NOMO-1 (cell line): Measurements from ENCODE around the gene PROK1.
"Not testable (repeated sequence)": the region's sequence is repeated elsewhere in the genome, so short reads cannot be mapped to it uniquely, and the experiment has no call there.

Experiments used
- DNase-seq, 2 experiments: peaks; one replicate each; lab custom pipeline; 2025; ENCODE audit not compliant: unreplicated experiment in 2 of 2; lab: John Stamatoyannopoulos, UW

PROK1 gene, protein sequence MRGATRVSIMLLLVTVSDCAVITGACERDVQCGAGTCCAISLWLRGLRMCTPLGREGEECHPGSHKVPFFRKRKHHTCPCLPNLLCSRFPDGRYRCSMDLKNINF

GRCh38 chr1:110450929-110451328 lies at the start of gene PROK1:
Gene PROK1 (plus strand): TSS chr1:110451149. CDS start chr1:110451217, 68 bp downstream.
- DNase-seq: no peak

DNA sequence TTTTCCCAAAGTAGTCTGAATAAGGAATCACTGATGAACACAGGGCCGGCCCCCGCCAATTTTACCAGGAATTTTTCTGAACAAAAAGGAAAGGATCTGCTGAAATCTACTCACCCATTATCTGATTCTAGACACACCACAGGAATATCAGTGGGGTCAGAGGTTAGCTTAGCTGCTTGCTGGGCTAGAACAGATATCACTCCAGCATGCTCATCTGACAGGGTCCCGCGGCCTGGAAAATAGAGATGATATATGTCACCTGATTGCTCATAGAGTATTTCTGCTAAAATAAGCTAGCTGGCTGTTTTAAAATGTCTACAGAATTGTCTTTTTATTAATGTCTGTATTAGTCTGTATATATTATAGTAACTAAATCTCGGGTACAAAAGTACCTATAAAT lies 47.1 kb upstream of the PROK1 start:
- no peak for DNase-seq

DNA sequence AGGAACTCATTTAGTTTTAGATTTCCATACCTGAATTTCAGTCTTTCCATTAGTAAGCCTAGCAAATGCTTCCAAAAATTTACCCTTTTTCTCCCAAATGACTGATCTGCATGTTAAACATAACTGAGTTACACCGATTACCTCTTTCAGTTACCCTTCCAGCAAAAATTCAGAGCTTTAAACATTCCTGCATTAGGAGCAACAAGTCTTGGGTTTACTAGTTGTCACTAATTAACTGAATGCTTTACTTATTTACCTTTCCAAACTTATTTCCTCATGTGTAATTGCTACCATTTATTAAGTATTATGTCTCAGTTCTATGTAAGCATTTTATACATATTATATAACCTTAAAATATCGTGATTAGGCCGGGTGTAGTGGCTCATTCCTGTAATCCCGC lies 46.5 kb upstream of the PROK1 start:
- DNase-seq: no peak

GRCh38 chr1:110406407-110406806 lies 44.5 kb upstream of the PROK1 start:
- DNase-seq: not testable (repeated sequence)

DNA sequence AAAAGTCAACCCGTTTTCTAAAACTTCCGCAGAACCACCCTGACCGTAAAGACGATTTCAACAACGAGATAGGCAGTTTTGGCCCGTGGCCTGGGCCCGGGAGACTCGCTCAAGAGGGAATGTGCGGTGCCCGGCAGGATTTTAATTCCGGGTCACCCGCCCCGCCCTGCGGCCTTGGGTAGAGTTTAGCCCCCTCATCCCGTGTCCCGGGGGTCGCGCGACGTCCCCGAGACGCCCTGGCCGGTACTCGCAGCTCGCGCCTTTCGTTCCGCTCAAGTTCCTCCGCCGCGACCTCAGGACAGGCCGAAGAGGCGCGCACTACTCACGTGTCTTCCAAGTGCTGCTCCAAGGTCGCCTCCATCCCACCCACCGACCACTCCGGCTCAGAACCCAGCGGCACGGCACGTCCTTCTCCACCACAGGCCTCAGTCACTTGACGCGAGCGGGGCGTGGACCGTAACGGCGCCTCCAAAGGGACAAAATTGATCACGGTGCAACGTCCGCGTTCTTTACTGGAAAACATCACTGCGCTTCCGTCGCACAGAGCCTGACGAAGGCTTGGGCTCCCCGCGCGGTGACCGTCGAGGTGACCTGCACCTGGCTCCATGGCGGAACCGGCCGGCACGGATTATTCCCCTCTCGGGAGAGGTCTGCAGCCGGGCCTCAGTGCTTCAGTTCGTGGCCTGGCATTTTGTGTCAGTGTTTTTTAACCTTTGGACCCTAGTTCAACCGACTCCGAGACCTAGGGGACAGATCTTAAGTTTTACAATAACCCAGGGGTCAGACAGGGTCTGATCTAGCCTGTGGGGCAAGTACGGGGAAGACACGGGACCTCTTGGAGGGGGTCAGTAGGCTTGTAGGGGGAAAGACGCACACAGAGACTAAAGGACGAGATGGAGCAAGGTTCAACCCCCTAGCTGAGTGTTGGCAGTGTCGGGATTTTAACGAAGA lies 43.4 kb upstream of the PROK1 start, which contains the start of gene LAMTOR5:
Gene LAMTOR5 (minus strand): TSS at position 435 of the 951 bp plus-strand sequence. CDS start 74 bp downstream, at position 361.
- DNase-seq: peak; percentile 88 to 90

GRCh38 chr1:110408488-110408887 lies 42.5 kb upstream of the PROK1 start:
- DNase-seq: no peak

DNA sequence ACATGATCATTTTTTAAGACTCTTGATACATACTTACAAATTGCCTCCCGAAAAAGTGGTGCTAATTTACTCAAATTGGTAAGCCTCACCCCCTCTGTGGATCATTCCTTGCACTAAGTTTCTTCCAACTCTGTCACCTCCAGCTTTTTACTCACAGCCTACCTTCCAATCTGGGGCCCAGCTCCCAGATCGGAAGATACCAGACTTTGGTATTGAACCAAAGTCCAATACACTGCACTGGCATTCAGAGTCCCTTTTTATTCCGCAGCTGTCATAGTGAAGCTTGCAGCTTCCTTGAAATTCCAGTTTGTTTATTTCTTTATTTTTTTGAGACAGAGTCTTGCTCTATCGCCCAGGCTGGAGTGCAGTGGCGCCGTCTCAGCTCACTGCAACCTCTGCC lies 41.6 kb upstream of the PROK1 start:
- no peak for DNase-seq

DNA sequence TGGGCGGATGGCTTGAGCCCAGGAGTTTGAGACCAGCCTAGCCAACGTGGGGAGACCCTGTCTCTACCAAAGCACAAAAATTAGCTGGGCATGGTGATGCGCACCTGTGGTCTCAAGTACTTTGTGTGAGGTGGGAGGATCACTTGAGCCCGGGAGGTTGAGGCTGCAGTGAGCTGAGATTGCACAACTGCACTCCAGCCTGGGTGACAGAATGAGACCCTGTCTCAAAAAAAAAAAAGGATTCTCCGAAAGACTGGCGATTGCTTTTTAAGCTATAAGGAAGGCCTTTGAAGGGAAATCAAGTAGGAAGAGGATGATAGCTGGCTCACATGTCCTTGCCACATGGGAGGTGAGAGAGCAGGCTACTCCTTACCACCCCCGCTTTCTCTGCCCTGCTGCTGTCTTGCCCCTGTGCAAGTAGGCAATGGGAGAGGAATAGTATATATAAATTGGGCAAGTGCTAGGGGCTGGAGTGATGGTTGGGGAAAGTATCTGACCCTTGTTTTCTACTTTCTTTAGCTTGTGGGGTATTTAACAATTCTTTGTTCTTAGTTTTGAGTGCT lies 39.7 kb upstream of the PROK1 start:
- DNase-seq: no peak

GRCh38 chr1:110412576-110412975 lies 38.4 kb upstream of the PROK1 start:
- DNase-seq: peak; percentile 26 to 51

DNA sequence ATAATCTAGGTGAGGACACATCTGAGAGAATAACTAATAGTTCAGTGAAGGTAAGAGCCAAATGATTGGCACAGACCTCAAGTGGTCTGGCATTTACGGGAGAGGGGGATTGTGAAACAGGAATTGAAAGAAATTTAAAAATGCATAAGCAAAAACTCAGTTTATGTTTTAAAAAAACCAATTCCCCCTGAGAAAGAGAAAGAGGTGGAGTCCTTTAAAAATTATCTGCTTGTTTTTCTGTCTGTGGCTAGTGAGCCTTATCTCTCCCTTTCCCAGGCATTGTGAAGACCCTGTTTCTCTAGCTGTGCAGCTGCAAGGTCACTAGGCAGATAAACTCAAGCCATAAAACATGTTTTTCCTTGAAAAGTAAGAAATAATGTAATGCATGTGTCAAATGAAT lies 37.9 kb upstream of the PROK1 start:
- not testable (repeated sequence) for DNase-seq

GRCh38 chr1:110418729-110419128 lies 32.2 kb upstream of the PROK1 start:
- no peak for DNase-seq

GRCh38 chr1:110420023-110420662 lies 30.8 kb upstream of the PROK1 start:
- no peak for DNase-seq

GRCh38 chr1:110420874-110421793 lies 29.8 kb upstream of the PROK1 start:
- peak in 1 of 2 experiments; percentile 24 for DNase-seq

DNA sequence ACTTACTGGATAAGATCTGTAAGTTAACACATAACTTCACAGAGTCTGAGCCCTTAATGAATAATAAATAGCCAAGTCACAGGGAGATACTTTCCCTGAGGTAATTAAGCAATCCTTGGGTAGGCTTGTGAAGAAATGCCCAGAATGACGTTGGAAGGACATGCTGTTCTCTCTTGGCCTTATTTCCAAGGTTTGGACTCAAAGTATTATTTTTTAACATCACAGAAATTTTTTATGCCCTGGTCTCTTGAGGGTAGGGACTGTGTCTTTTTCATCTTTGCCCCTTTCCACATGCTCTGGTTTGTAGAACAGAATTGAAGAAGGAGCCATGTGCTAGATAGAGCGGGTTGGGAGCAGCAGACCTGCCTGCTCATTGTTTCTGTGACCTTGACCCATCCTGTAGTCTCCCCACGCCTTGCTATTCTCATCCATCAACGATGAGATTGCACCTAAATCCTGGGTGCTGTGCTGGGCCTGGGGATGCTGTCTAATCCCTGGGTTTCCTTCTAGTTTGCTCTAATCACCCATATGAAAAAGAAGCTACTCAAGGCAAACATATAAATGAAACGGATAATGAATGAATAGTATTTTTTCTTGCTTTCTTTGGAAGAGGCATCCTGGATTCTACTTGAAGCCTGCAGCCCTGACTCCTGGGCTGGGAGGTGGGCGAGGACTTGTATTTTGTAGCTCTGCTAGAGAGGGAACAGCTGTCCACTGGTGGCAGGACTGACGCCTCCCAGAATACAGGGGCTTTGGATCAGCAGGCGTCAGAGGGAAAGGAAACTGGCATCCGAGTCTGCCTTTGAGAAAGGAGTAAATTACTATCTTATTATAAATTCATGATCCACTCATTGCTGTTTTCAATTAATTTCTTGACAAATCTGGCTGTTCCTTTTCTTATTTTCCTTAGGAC lies 26.0 kb upstream of the PROK1 start:
- DNase-seq: no peak

- no peak for DNase-seq
These were observed 25.3 kb upstream of the PROK1 start for GRCh38 chr1:110425612-110426152.

- DNase-seq: no peak
These were observed 24.1 kb upstream of the PROK1 start for GRCh38 chr1:110426854-110427253.

GRCh38 chr1:110428946-110429345 lies 22.0 kb upstream of the PROK1 start:
- DNase-seq: no peak

DNA sequence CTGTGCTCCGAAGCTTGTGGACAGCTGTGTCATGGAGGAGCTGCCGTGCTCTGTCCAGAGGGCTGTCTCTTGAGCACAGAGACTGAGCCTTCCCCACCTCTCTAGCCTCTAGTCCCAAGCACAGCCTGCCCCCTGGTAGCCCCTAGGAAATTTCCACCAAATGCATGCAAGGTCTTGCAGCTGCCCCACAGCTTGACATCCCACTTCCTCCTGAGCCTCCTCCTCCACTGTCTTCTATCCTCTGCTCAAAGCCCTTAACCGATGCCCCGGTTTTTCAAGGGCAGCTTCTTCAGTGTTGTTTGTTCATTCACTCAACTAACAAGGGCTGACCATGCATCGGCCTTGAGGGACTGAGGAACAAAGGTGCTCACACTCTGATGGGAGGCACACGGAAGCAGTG lies 20.6 kb upstream of the PROK1 start:
- peak; percentile 16 to 41 for DNase-seq

- no peak for DNase-seq
These were observed 20.0 kb upstream of the PROK1 start for GRCh38 chr1:110430901-110431300.
